PC-9 (cell line): ENCODE measurements around the gene SNRPA1. TPM values are rescaled to one million over a fixed set of nuclear protein-coding genes. Genes with fewer than 3 reads are reported as not detected.

Source experiments
- BruUV-seq: library from RNA; stranded (reverse); fragments of 400-500 nt; replicated peaks from 2 replicates; lab custom pipeline; 2021; lab: Mats Ljungman, UMichigan
- CTCF ChIA-PET: fragments of 300-600 bp; sonication (Branson Sonifier 250); formaldehyde crosslinking; loops from one replicate; lab custom pipeline; 2022; ENCODE audit warnings: antibody characterized with exemption; lab: Charles Lee
- POLR2A ChIA-PET: fragments of 300-600 bp; sonication (Branson Sonifier 250); formaldehyde crosslinking; loops from one replicate; lab custom pipeline; 2022; ENCODE audit warnings: antibody characterized with exemption; ENCODE audit not compliant: unreplicated experiment; lab: Charles Lee
- DNase-seq, 2 experiments: peaks; one replicate each; pipeline versions ENCODE4 v3.0.0 to v3.0.0-alpha.2; 2015 to 2022; ENCODE audit warnings: mixed read lengths in 1 of 2
- H2AFZ ChIP-seq: fragments of 200-600 bp; sonication (generic); 2 replicates; pipeline ENCODE4 v1.8.1; 2017; ENCODE audit warnings: antibody characterized with exemption
- H3F3A ChIP-seq: fragments of 200-600 bp; sonication (generic); 2 replicates; pipeline ENCODE4 v1.8.1; 2017; ENCODE audit warnings: antibody characterized with exemption, mild to moderate bottlenecking, low read depth; ENCODE audit not compliant: insufficient read depth
- H3K27ac ChIP-seq: fragments of 200-600 bp; sonication (generic); 2 replicates; pipeline ENCODE4 v1.6.1; 2016; ENCODE audit warnings: mixed run types
- H3K27me3 ChIP-seq: fragments of 200-600 bp; sonication (generic); 2 replicates; pipeline ENCODE4 v1.6.1; 2016; ENCODE audit warnings: low read depth, mixed run types; ENCODE audit not compliant: insufficient read depth
- H3K36me3 ChIP-seq: fragments of 200-600 bp; sonication (generic); 2 replicates; pipeline ENCODE4 v1.6.1; 2016; ENCODE audit warnings: low read depth, mixed run types
- H3K4me1 ChIP-seq: fragments of 200-600 bp; sonication (generic); replicated peaks from 2 replicates; pipeline ENCODE4 v1.6.1; 2016; ENCODE audit warnings: mixed run types; ENCODE audit not compliant: insufficient read depth
- H3K4me2 ChIP-seq: fragments of 200-600 bp; sonication (generic); 2 replicates; pipeline ENCODE4 v1.6.1; 2017; ENCODE audit warnings: mixed run types
- H3K4me3 ChIP-seq: fragments of 200-600 bp; sonication (generic); 2 replicates; pipeline ENCODE4 v1.6.1; 2016; ENCODE audit warnings: mixed run types
- H3K79me2 ChIP-seq: fragments of 200-600 bp; sonication (generic); 2 replicates; pipeline ENCODE4 v1.6.1; 2017; ENCODE audit warnings: low read depth, mixed run types
- H3K9me2 ChIP-seq: fragments of 200-600 bp; sonication (generic); 2 replicates; pipeline ENCODE4 v1.8.1; 2017; ENCODE audit warnings: mild to moderate bottlenecking; ENCODE audit not compliant: insufficient read depth
- H3K9me3 ChIP-seq: fragments of 200-600 bp; sonication (generic); 2 replicates; pipeline ENCODE4 v1.8.1; 2016; ENCODE audit warnings: low read depth; ENCODE audit not compliant: insufficient read depth
- H4K20me1 ChIP-seq: fragments of 200-600 bp; sonication (generic); 2 replicates; pipeline ENCODE4 v1.8.1; 2017; ENCODE audit not compliant: insufficient read depth
- CTCF ChIP-seq: fragments of 200-600 bp; sonication (generic); conservative IDR thresholded peaks from 2 replicates; pipeline ENCODE4 v1.6.1; 2017; ENCODE audit warnings: mixed run types, antibody characterized with exemption, mild to moderate bottlenecking, moderate library complexity
- EZH2 ChIP-seq: fragments of 200-600 bp; sonication (generic); IDR thresholded peaks from 2 replicates; pipeline ENCODE4 v1.8.0; 2017; ENCODE audit warnings: antibody characterized with exemption, low read depth
- intact Hi-C: fragments of 100-400 bp; cut with micrococcal nuclease; formaldehyde crosslinking; loops from one replicate; pipeline ENCODE4 v1.10.0; 2022; ENCODE audit not compliant: unreplicated experiment
- total RNA-seq: library from RNA; stranded (reverse); gene quantifications from 2 replicates; pipeline ENCODE4 v1.2.3, GENCODE V29; 2021

The SNRPA1 gene
- total RNA-seq, 1 experiment from 2014 or later, result 95.0 TPM

GRCh38 chr15:101242999-101243336 is 52.1 kb downstream of the SNRPA1 start:
- intact Hi-C loops, result no loop called here
- no peaks in the 10 kb centered on the region for H3K36me3 ChIP-seq
- H3K79me2 ChIP-seq, result peaks cover 76% of the 10 kb centered on the region
- ChIA-PET POLR2A (no interaction called here), CTCF (no interaction called here)
- no peak overlapping the region for H3K4me2 ChIP-seq
- H2AFZ ChIP-seq, result no peak overlapping the region
- BruUV-seq, result no TSS peak
- no peaks in the 10 kb centered on the region for H3K9me2 ChIP-seq
- H3F3A ChIP-seq, result no peaks in the 10 kb centered on the region
- H4K20me1 ChIP-seq, result peaks cover 29% of the 10 kb centered on the region
- no peak for TF ChIP-seq EZH2
- no peak for DNase-seq
- H3K9me3 ChIP-seq, result no peaks in the 10 kb centered on the region
- H3K4me3 ChIP-seq, result no peak overlapping the region
- no peak overlapping the region for H3K27ac ChIP-seq
- H3K4me1 ChIP-seq, result no peaks in the 10 kb centered on the region
- H3K27me3 ChIP-seq, result no peaks in the 10 kb centered on the region

DNA sequence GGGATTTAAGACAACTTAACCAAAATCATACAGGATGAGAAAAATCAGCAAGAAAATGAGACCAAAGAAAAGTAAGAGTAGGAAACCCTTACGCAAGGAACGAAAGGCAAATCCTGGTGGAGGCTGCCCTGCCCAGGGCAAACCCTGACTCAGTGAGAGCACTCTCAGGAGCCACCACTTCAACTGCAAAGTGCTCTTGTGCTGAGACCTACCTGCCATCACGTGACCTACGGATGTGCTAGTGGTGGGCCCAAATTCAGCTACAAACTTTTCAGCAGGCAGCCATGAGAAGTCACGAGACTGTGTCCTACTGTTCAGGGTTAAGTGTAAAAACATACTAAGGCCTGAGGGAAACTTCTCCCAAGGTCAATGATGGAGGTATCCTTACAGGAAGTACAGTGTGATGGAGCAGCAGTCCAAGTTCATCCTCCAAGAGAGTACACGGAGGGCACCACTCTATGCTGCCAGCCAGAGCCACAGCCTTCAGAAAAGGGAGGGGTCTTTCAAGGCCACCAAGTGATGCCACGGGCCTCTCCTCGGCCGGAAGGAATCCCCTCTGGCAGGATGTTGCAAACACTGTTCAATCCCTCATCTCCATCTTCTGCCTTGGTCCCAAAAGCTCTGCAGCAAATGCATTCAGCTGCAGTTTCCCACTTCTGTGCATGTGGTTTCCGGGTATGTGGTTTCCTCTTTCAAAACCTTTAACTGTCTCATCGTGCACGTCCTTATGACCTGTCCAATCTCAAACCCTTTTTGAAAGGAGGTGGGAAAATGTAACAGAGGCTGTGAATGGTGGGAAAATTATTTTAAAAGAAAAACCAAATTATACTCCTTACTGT is 52.7 kb downstream of the SNRPA1 start:
- Histone ChIP-seq H4K20me1 (peaks cover 29% of the 10 kb centered on the region), H3K36me3 (no peaks in the 10 kb centered on the region), H2AFZ (no peak overlapping the region), H3K27ac (no peak overlapping the region), H3F3A (no peaks in the 10 kb centered on the region), H3K9me3 (no peaks in the 10 kb centered on the region), H3K4me1 (no peaks in the 10 kb centered on the region), H3K4me3 (no peak overlapping the region), H3K79me2 (peaks cover 71% of the 10 kb centered on the region), H3K4me2 (no peak overlapping the region), H3K27me3 (no peaks in the 10 kb centered on the region), H3K9me2 (no peaks in the 10 kb centered on the region)
- intact Hi-C loops, result no loop called here
- no peak for TF ChIP-seq EZH2
- no peak for TF ChIP-seq CTCF
- ChIA-PET CTCF (interaction anchor here (0.5 kb wide), 1 partner anchor 114 kb away, joined by 6 read pairs; no protein-coding TSS in a partner anchor), POLR2A (no interaction called here)
- DNase-seq, result no peak
- BruUV-seq, result no TSS peak

GRCh38 chr15:101240358-101240757 is 54.7 kb downstream of the SNRPA1 start:
- no peaks in the 10 kb centered on the region for H3K36me3 ChIP-seq
- BruUV-seq, result no TSS peak
- POLR2A ChIA-PET, result no interaction called here
- no peak for DNase-seq
- H3K9me3 ChIP-seq, result no peaks in the 10 kb centered on the region
- H3K27ac ChIP-seq, result no peak overlapping the region
- H3F3A ChIP-seq, result no peaks in the 10 kb centered on the region
- H3K27me3 ChIP-seq, result no peaks in the 10 kb centered on the region
- no peaks in the 10 kb centered on the region for H3K9me2 ChIP-seq
- H3K4me1 ChIP-seq, result no peaks in the 10 kb centered on the region
- H2AFZ ChIP-seq, result no peak overlapping the region
- H3K4me3 ChIP-seq, result no peak overlapping the region
- H3K79me2 ChIP-seq, result peaks cover 54% of the 10 kb centered on the region
- CTCF ChIA-PET, result no interaction called here
- peaks cover 29% of the 10 kb centered on the region for H4K20me1 ChIP-seq
- H3K4me2 ChIP-seq, result no peak overlapping the region
- no peak for TF ChIP-seq EZH2
- intact Hi-C loops, result no loop called here

DNA sequence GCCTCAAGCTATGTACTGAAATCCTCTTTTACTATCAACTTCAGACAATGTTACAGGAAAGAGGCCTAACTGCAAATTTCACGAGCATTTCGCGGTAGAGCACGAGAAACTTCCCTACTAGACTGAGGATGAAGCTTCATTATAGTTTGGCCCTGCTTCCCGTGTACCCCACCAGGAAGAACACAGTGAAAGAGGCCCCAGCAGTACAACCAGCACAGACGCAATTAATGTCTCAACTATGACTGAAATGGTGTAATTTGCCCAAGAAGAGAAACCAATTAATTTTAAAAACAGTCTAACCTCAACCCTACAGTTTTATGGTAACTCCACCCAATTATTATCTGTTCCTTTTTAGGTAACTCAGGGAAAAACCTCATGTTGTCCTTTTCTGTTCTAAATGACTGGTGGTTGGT is 55.3 kb downstream of the SNRPA1 start:
- no peak overlapping the region for H3K4me2 ChIP-seq
- POLR2A ChIA-PET, result no interaction called here
- peaks cover 48% of the 10 kb centered on the region for H3K79me2 ChIP-seq
- no peak overlapping the region for H3K4me3 ChIP-seq
- H4K20me1 ChIP-seq, result peaks cover 29% of the 10 kb centered on the region
- H3K9me3 ChIP-seq, result no peaks in the 10 kb centered on the region
- DNase-seq, result no peak
- H3K27me3 ChIP-seq, result no peaks in the 10 kb centered on the region
- TF ChIP-seq EZH2, result no peak
- no peak for TF ChIP-seq CTCF
- intact Hi-C loops, result no loop called here
- H3K4me1 ChIP-seq, result no peaks in the 10 kb centered on the region
- CTCF ChIA-PET, result no interaction called here
- H3F3A ChIP-seq, result no peaks in the 10 kb centered on the region; the same call in 1 of the 2 replicates
- no peak overlapping the region for H3K27ac ChIP-seq
- no peaks in the 10 kb centered on the region for H3K9me2 ChIP-seq
- H2AFZ ChIP-seq, result no peak overlapping the region
- no TSS peak for BruUV-seq
- H3K36me3 ChIP-seq, result no peaks in the 10 kb centered on the region
